H9 (cell line): ENCODE results near the gene BRF1. TPM values are rescaled to one million over a fixed set of nuclear protein-coding genes. Genes with fewer than 3 reads are reported as not detected.

Source experiments
- DNase-seq: peaks from one replicate; pipeline ENCODE4 v3.0.0-alpha.2; 2017
- H2AFZ ChIP-seq: one replicate; pipeline ENCODE4 v1.6.1; 2013; ENCODE audit warnings: mild to moderate bottlenecking, low read length, control low read depth, moderate library complexity
- H2AK5ac ChIP-seq: 2 replicates; pipeline ENCODE4 v1.6.1; 2013; ENCODE audit warnings: low read length, control low read depth, mixed read lengths; ENCODE audit not compliant: insufficient read length
- H2BK120ac ChIP-seq: one replicate; pipeline ENCODE4 v1.6.1; 2013; ENCODE audit warnings: low read depth, mild to moderate bottlenecking, low read length, control low read depth, inconsistent platforms; ENCODE audit not compliant: poor library complexity, severe bottlenecking
- H2BK12ac ChIP-seq: 2 replicates; pipeline ENCODE4 v1.6.1; 2013; ENCODE audit warnings: low read length, control low read depth, mixed read lengths, low read depth; ENCODE audit not compliant: insufficient read length
- H2BK15ac ChIP-seq: 2 replicates; pipeline ENCODE4 v1.6.1; 2013; ENCODE audit warnings: low read depth, low read length, control low read depth
- H2BK20ac ChIP-seq: one replicate; pipeline ENCODE4 v1.6.1; 2013; ENCODE audit warnings: low read depth, mild to moderate bottlenecking, low read length, control low read depth, inconsistent platforms; ENCODE audit not compliant: poor library complexity, severe bottlenecking
- H2BK5ac ChIP-seq: 2 replicates; pipeline ENCODE4 v1.6.1; 2013; ENCODE audit warnings: low read length, control low read depth, mixed read lengths; ENCODE audit not compliant: insufficient read length
- H3K14ac ChIP-seq: 2 replicates; pipeline ENCODE4 v1.6.1; 2013; ENCODE audit warnings: low read length, control low read depth; ENCODE audit not compliant: insufficient read depth
- H3K18ac ChIP-seq: 2 replicates; pipeline ENCODE4 v1.6.1; 2013; ENCODE audit warnings: low read depth, mild to moderate bottlenecking, mixed read lengths, low read length, control low read depth; ENCODE audit not compliant: insufficient read length
- H3K23ac ChIP-seq: 2 replicates; pipeline ENCODE4 v1.6.1; 2013; ENCODE audit warnings: low read length, control low read depth, mixed read lengths, low read depth; ENCODE audit not compliant: insufficient read length
- H3K23me2 ChIP-seq: 2 replicates; pipeline ENCODE4 v1.6.1; 2013; ENCODE audit warnings: low read depth, mild to moderate bottlenecking, mixed read lengths, low read length, control low read depth; ENCODE audit not compliant: insufficient read length, poor library complexity, severe bottlenecking
- H3K27ac ChIP-seq: 2 replicates; pipeline ENCODE4 v1.5.1; 2013; ENCODE audit warnings: low read length, control low read depth, mixed read lengths, low read depth; ENCODE audit not compliant: insufficient read length
- H3K27me3 ChIP-seq: 2 replicates; pipeline ENCODE4 v1.6.1; 2013; ENCODE audit warnings: low read length, control low read depth, inconsistent platforms; ENCODE audit not compliant: insufficient read depth
- H3K4ac ChIP-seq: 2 replicates; pipeline ENCODE4 v1.6.1; 2013; ENCODE audit warnings: low read depth, mild to moderate bottlenecking, control low read depth, inconsistent platforms, low read length, moderate library complexity
- H3K4me1 ChIP-seq: 2 replicates; pipeline ENCODE4 v1.6.1; 2013; ENCODE audit warnings: low read length, control low read depth, inconsistent platforms; ENCODE audit not compliant: insufficient read depth
- H3K4me2 ChIP-seq: 2 replicates; pipeline ENCODE4 v1.6.1; 2013; ENCODE audit warnings: low read length, control low read depth, mixed read lengths; ENCODE audit not compliant: insufficient read length, insufficient read depth
- H3K56ac ChIP-seq: 2 replicates; pipeline ENCODE4 v1.6.1; 2013; ENCODE audit warnings: low read depth, mild to moderate bottlenecking, mixed read lengths, low read length, control low read depth; ENCODE audit not compliant: insufficient read length
- H3K79me1 ChIP-seq: 2 replicates; pipeline ENCODE4 v1.6.1; 2013; ENCODE audit warnings: low read depth, mild to moderate bottlenecking, moderate library complexity, low read length, control low read depth, inconsistent platforms; ENCODE audit not compliant: insufficient read depth, poor library complexity, severe bottlenecking
- H3K79me2 ChIP-seq: 2 replicates; pipeline ENCODE4 v1.6.1; 2013; ENCODE audit warnings: low read length, control low read depth, inconsistent platforms; ENCODE audit not compliant: insufficient read depth
- H3K9ac ChIP-seq: 2 replicates; pipeline ENCODE4 v1.6.1; 2013; ENCODE audit warnings: low read length, control low read depth, mixed read lengths; ENCODE audit not compliant: insufficient read length; ENCODE audit errors: extremely low read depth
- H3K9me3 ChIP-seq: one replicate; pipeline ENCODE4 v1.6.1; 2013; ENCODE audit warnings: low read depth, low read length, inconsistent platforms; ENCODE audit not compliant: control insufficient read depth
- H3T11ph ChIP-seq: one replicate; pipeline ENCODE4 v1.6.1; 2013; ENCODE audit warnings: mild to moderate bottlenecking, low read length, control low read depth, inconsistent platforms
- H4K20me1 ChIP-seq: one replicate; pipeline ENCODE4 v1.6.1; 2013; ENCODE audit not compliant: control insufficient read depth, insufficient read length, insufficient read depth
- H4K5ac ChIP-seq: 2 replicates; pipeline ENCODE4 v1.6.1; 2013; ENCODE audit warnings: low read depth, mild to moderate bottlenecking, mixed read lengths, low read length, control low read depth; ENCODE audit not compliant: insufficient read length
- H4K8ac ChIP-seq: replicated peaks from 2 replicates; pipeline ENCODE4 v1.6.1; 2013; ENCODE audit warnings: low read length, control low read depth, mixed read lengths, low read depth; ENCODE audit not compliant: insufficient read length
- H4K91ac ChIP-seq: 2 replicates; pipeline ENCODE4 v1.6.1; 2013; ENCODE audit warnings: low read depth, mild to moderate bottlenecking, moderate library complexity, mixed read lengths, low read length, control low read depth; ENCODE audit not compliant: insufficient read length
- H3K27ac Mint-ChIP-seq, 3 experiments: 2 replicates in 2 of 3; 3 replicates in 1 of 3; pipeline ENCODE4 v1.8.0; 2020 to 2021; ENCODE audit warnings: mixed read lengths in 3 of 3, mild to moderate bottlenecking in 1 of 3, moderate library complexity in 1 of 3
- H3K27me3 Mint-ChIP-seq: 2 replicates; pipeline ENCODE4 v1.8.0; 2021; ENCODE audit warnings: low read depth, mild to moderate bottlenecking, moderate library complexity, mixed read lengths
- H3K36me3 Mint-ChIP-seq, 3 experiments: 2 replicates in 2 of 3; 3 replicates in 1 of 3; pipeline ENCODE4 v1.8.0; 2020 to 2021; ENCODE audit warnings: low read depth in 3 of 3, mixed read lengths in 3 of 3; ENCODE audit not compliant: insufficient read depth in 1 of 3
- H3K4me1 Mint-ChIP-seq, 2 experiments: 2 replicates each; pipeline ENCODE4 v1.8.0; 2020; ENCODE audit warnings: mixed read lengths in 2 of 2
- H3K4me3 Mint-ChIP-seq, 2 experiments: 2 replicates in 1 of 2; 3 replicates in 1 of 2; pipeline ENCODE4 v1.8.0; 2020 to 2021; ENCODE audit warnings: mild to moderate bottlenecking in 2 of 2, mixed read lengths in 2 of 2, moderate library complexity in 1 of 2
- H3K9me3 Mint-ChIP-seq, 2 experiments: 2 replicates in 1 of 2; 3 replicates in 1 of 2; pipeline ENCODE4 v1.8.0; 2020; ENCODE audit warnings: mild to moderate bottlenecking in 2 of 2, mixed read lengths in 2 of 2, moderate library complexity in 1 of 2
- WGBS: extraction: QIAGEN DNeasy Blood & Tissue Kit; methylation state at CpG from one replicate; pipeline ENCODE4 v1.1.7; 2013; ENCODE audit warnings: missing lambda C conversion rate, low lambda C conversion rate, mixed read lengths; ENCODE audit not compliant: insufficient read length; ENCODE audit errors: extremely low coverage; 5-methylcytosine and 5-hydroxymethylcytosine counted together
- total RNA-seq: library from RNA; stranded (reverse); gene quantifications from 2 replicates; pipeline ENCODE4 v1.2.1, GENCODE V29; 2021
- TF ChIP-seq, protein P1 (sequence below): fragments of 200-600 bp; sonication (generic); conservative IDR thresholded peaks from 3 replicates; pipeline ENCODE4 v1.8.0; 2021; ENCODE audit warnings: antibody characterized with exemption, mild to moderate bottlenecking

BRF1 gene
- total RNA-seq, 1 experiment from 2014 or later, result 28.3 TPM

DNA sequence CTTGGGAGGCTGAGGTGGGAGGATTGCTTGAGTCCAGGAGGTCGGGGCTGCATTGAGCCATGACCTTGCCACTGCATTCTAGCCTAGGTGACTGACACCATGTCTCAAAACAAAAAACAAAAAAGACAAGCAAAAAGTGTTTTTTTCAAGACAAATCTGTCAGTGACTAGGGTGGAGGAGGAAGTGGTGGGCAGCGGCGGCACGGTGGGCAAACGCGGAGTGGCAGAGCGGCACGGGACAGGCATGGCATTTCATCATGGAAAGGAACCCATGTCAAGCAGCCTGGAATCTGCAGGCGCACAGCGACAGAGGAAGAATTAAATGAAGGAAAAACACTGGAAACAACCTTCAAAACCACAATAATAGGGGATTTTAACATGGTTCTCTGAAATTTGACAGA, 56.5 kb downstream of the BRF1 start:
- Histone ChIP-seq H2BK15ac (no peak overlapping the region), H3K27me3 (no peaks in the 10 kb centered on the region), H3K4me2 (no peak overlapping the region), H2BK120ac (no peak overlapping the region), H2BK5ac (no peak overlapping the region), H3K27ac (no peak overlapping the region), H3K9ac (no peak overlapping the region), H4K8ac (no peak overlapping the region), H3K79me2 (no peaks in the 10 kb centered on the region), H2AK5ac (no peak overlapping the region), H2BK20ac (no peak overlapping the region), H4K20me1 (no peaks in the 10 kb centered on the region), H2BK12ac (no peak overlapping the region), H4K5ac (no peak overlapping the region), H2AFZ (no peak overlapping the region), H3K14ac (no peak overlapping the region), H3K18ac (no peak overlapping the region), H4K91ac (no peak overlapping the region), H3K56ac (no peak overlapping the region), H3K9me3 (no peaks in the 10 kb centered on the region), H3T11ph (no peak overlapping the region), H3K23ac (no peak overlapping the region), H3K4me1 (no peaks in the 10 kb centered on the region), H3K79me1 (no peaks in the 10 kb centered on the region), H3K4ac (no peak overlapping the region), H3K23me2 (peaks cover 5% of the 10 kb centered on the region)
- H3K27ac Mint-ChIP-seq, result no peak overlapping the region
- DNase-seq, result no peak
- H3K9me3 Mint-ChIP-seq, result no peaks in the 10 kb centered on the region
- H3K4me1 Mint-ChIP-seq, result peaks cover 3 to 4% of the 10 kb centered on the region in 2 experiments; a peak in 3 of 4 replicates
- peaks cover 2% of the 10 kb centered on the region; the same call in 1 of the 2 replicates for H3K27me3 Mint-ChIP-seq
- peaks cover 5 to 21% (median 7%) of the 10 kb centered on the region in 3 experiments for H3K36me3 Mint-ChIP-seq
- H3K4me3 Mint-ChIP-seq, result no peak overlapping the region
- WGBS, result no CpG with 5 or more reads among the region's 10 CpGs
- TF ChIP-seq, protein P1, sequence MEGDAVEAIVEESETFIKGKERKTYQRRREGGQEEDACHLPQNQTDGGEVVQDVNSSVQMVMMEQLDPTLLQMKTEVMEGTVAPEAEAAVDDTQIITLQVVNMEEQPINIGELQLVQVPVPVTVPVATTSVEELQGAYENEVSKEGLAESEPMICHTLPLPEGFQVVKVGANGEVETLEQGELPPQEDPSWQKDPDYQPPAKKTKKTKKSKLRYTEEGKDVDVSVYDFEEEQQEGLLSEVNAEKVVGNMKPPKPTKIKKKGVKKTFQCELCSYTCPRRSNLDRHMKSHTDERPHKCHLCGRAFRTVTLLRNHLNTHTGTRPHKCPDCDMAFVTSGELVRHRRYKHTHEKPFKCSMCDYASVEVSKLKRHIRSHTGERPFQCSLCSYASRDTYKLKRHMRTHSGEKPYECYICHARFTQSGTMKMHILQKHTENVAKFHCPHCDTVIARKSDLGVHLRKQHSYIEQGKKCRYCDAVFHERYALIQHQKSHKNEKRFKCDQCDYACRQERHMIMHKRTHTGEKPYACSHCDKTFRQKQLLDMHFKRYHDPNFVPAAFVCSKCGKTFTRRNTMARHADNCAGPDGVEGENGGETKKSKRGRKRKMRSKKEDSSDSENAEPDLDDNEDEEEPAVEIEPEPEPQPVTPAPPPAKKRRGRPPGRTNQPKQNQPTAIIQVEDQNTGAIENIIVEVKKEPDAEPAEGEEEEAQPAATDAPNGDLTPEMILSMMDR, result no peak
